GM21576 (cell line): ENCODE data around the gene LSM6.

Experiments
- ATAC-seq: cut with Tn5 transposase; IDR thresholded peaks from one replicate; pipeline ENCODE4 v1.9.1; 2021; ENCODE audit warnings: mild to moderate bottlenecking, moderate library complexity; ENCODE audit not compliant: unreplicated experiment

Gene LSM6

GRCh38 chr4:146183209-146183608, 7.7 kb downstream of the LSM6 start:
- ATAC-seq = no peak

- no peak for ATAC-seq
Measured at GRCh38 chr4:146186041-146186440, 10.5 kb downstream of the LSM6 start.

DNA sequence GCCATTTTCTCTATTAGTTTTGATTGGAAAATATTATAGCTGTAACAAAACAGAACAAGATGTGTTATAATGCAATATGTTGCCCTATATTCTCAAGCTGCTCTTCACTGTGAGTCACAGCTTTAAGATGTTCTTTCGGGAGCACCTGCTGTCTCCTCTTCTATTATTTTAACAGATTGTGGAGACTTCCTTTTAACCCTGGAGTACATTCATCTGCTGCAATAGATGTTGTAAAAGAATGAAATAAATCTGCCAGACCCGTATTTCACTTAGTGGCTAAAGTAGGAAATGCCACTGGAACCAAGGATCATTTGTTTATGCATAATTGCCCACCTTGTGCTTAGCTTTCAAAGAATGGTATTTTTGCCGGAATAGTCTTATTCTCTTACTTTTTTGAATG, 11.1 kb downstream of the LSM6 start:
- ATAC-seq = no peak

GRCh38 chr4:146190456-146190855, 14.9 kb downstream of the LSM6 start:
- ATAC-seq = no peak

DNA sequence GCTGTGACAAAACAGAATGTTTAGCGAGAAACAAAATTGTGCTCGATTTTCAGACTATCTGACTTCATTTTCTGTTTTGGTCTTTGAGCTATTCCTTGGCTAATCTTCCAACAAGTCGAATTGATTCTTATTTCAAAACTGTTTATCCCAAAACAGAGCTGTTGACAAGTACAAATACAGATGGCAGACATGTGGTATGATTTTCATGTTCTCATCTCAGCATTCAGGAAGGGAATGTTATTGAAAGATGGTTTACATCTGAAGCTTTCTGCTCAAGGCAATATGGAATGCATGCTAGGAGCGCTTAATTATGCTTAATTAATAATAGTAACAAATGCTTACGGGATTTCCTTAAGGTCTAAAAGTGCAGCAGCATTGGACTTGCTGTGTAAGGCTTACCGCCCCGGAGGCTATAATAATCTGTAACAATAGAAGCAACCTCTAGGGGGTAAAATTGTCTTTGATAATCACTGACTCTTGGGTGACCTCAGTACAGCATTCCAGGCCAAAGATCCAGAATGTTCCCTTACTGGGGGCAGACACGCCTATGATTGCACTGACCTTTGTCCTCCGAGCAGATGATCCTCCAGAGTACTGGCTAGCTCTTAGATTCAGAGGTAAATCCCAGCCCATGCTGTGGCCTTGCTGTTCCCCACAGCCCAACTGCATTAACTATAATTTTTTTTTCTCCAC, 16.4 kb downstream of the LSM6 start:
- no peak for ATAC-seq

DNA sequence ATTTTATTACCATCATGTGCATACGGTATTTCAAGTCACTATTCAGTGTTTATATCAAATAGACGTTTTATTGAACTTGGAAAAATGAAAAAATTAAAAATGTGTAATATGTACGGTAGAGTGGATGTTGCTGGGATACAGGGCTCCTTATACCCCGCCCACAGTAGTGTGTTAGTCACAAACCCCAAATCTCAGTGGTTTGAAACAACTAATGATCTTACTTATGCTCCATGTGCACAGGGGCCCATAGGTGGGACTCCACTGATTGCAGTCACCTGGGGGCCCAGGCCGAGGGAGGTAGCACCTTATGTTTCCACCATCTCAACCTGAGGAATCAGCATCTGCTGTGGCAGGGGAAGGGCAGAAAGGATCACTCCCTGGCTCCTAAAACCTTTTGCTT, 18.1 kb downstream of the LSM6 start:
- no peak for ATAC-seq

- no peak for ATAC-seq
Measured at GRCh38 chr4:146194212-146194611, 18.7 kb downstream of the LSM6 start.

GRCh38 chr4:146202665-146203064, 27.1 kb downstream of the LSM6 start:
- no peak for ATAC-seq

DNA sequence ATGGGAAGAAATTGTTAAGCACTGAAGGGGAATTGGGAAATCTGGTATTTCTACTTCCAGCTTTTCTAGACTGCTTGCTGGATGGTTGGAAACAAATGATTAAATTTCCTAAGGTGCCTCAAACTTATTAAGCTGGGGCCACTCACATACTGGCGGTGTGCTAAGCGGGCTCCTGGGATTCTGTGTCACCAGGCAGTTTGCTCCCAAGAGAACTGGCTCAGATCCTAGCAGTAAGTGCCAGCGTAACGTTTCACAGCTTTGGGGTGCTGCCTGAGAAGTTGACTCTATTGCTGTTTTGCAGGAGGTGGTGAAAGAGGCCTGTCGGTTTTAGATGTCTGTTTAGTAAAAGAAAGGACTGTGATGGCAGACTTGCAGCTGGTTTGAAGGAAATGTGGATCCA, 31.9 kb downstream of the LSM6 start:
- ATAC-seq = no peak

- ATAC-seq = no peak
Measured at GRCh38 chr4:146210890-146211289, 35.4 kb downstream of the LSM6 start.

- no peak for ATAC-seq
Measured at GRCh38 chr4:146211440-146211839, 35.9 kb downstream of the LSM6 start.

GRCh38 chr4:146212781-146213180, 37.3 kb downstream of the LSM6 start:
- ATAC-seq = no peak

DNA sequence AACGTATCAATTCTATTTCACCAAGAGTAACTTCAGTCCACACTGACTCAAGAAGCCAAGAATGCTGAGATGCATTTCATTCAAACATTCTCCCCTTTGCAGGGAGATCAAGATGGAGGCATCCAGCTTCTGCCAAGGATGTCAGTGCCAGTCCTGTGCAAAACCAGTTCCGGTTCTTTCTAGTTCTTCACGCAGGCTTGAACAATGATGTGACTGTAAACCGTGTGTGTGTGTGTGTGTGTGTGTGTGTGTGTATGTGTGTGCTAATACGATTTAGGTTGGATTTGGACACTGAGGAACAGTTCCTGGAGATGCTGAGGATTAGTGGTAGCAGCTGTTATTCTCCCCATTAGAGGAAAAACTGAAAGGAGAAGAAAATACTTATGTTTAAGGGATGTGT, 38.7 kb downstream of the LSM6 start, which contains the start of gene REELD1:
TSS of gene REELD1 (plus strand) at position 301 of the 400 bp plus-strand sequence. CDS start 2,415 bp downstream, outside the sequence.
- no peak for ATAC-seq

DNA sequence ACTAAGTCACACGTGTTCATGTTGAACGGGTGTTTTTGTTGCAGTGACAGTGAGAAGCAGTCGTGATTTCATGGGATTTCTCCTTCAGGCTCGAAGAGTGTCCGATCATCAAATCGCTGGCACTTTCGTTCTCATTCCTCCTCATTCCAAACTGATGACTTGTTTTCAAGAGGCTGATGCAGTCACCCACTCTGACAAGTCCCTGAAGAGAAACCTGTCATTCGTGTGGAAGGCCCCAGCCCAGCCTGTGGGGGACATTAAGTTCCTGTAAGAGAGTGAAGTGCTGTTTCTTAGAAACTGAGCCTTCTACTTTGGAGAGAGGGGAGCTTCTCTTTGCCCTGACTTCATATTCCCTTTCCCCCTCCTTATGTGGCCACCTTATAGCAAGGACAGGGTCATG, 46.8 kb downstream of the LSM6 start:
- no peak for ATAC-seq

DNA sequence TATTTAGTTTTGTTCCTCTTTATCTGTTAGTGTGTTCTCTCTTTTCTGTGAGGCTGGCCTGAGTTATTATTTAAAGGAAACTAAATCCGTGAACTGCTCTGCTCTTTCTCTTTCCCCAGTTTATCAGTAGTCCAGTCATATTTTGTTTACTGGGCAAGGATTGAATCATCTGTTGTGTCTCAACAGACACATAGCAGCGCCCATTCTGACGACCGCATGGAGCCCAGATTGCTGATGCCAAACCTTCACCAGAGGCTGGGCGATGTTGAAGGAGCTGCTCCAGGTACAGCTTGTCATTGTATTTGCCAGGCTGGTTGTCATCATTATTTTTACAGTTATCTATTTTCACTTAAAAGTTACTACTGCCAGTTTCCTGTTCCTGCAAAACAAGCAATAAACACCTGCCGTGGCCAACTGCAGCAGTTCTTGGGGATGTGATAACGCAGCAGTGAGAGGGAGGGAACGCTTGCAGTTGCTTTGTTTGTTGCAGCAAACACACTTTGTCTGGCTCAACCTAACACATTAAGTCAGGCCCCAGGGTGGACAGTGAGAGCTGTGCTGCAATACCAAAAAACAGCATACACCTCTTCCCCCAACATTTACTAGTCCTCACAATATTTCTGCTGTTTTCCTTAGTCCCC, 48.9 kb downstream of the LSM6 start:
- no peak for ATAC-seq

DNA sequence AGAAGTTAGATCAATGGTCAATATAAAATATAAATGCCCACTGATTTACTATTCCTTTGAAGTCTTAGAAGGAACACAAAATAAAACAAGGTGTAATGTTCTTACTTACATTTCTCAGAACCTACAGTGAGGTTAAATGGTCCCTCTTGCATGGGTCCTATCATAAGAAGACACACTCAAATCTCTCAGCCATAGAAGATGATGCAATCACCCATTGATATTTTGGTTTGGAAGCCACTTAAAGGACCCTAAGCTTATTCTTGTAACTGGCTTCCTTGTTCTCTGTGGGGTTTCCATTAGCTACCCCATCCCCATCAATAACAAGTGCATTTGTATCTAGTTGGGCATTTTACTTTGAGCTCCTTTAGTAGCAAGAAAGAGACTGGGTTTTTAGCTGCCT, 53.9 kb downstream of the LSM6 start:
- ATAC-seq = no peak

- ATAC-seq = no peak
Measured at GRCh38 chr4:146232131-146232722, 56.7 kb downstream of the LSM6 start.

DNA sequence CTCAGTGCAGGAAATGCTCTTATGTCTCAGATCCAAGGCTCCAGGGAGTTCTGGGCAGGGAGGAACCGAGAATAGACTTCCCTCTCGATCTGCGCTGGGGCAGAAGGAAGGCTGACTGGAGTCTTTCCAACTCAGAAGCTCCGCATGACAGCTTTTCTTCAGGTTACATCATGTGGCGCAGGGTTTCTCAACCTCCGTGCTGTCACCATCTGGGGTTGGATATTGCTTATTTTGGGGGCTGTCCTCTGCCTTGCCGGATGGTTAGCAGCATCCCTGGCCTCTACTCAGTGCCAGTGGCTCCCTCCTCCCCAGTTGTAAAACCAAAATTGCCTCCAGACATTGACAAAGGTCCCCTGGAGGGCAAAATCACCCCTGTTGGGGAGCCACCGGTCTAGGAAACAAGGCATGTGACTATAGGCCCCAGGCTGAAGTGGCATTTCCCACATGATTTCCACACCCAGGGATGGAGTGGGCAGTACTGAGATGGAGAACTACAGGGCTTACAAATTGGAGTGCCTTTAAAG, 60.2 kb downstream of the LSM6 start:
- ATAC-seq = no peak

DNA sequence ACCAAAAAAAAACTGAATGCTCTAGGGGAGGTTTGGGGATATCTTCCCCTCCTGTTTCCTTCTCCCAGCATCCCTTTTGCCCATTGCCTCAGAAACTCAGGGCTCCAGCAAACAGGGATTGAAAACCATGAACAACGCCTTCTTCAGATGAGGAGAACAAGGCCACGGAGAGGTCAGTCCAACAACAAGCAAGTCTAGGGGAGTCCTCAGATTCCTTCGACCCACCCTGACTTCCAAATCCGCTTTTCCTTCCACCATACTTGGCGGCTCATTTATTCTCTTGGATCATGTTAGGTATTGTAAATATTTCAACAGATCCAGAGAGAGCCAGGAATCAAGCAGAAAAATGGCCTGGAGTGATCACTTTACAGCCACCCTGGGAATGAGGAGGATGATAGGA, 60.7 kb downstream of the LSM6 start:
- no peak for ATAC-seq

DNA sequence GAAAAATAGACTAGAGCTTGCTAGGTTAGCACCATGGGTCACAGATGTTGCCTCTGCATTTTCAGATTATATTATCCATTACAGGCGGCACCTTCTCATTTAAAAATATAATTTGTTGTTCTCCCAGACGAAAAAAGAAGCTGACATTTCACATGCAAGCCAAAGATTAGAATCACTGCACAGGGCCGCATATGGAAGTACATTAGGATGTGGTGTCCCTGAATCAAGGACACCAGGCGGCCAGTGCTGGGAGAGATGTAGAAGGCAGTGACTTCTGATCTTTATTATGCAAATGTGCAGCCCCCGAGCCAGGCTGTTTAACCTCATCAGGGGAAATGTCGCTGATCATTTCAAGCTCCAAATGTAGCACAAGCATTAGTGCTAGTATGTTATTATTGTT, 61.6 kb downstream of the LSM6 start:
- no peak for ATAC-seq

DNA sequence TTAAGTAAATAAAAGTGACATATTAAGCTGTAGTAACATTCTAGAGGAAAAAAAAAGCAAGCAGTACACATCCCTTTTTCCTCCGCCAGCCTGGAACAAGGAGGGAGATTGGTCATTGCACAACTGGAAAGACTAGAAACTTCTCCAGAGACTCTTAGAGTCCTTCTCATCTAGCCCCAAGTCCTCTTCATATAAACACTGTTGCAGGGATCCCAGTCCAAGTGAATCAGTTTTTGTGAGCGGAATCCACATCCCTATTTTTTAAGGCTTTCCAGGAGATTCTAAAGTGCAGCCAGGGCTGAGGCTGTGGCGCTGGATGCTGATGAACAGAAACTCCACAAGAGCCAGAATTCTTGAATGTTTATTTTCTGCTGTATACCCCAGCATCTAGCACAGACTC, 62.6 kb downstream of the LSM6 start:
- ATAC-seq = no peak
